ENCODE results near the gene TRIM58.

TRIM58 gene

DNA sequence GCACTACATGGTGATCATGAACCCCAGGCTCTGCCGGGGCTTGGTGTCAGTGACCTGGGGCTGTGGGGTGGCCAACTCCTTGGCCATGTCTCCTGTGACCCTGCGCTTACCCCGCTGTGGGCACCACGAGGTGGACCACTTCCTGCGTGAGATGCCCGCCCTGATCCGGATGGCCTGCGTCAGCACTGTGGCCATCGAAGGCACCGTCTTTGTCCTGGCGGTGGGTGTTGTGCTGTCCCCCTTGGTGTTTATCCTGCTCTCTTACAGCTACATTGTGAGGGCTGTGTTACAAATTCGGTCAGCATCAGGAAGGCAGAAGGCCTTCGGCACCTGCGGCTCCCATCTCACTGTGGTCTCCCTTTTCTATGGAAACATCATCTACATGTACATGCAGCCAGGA, 39.0 kb downstream of the TRIM58 start:
- CTCF ChIA-PET = no interaction called here
- TF ChIP-seq CTCF (IDR thresholded peaks at IDR 0.05; ENCODE audit: insufficient read depth, low read length, missing control alignments) = no peak
- POLR2A ChIA-PET = no interaction called here
- DNase-seq (ENCODE audit: low read depth, low spot score) = no peak
- no peak overlapping the region for H3K4me3 ChIP-seq (ENCODE audit: low read depth, low read length)

DNA sequence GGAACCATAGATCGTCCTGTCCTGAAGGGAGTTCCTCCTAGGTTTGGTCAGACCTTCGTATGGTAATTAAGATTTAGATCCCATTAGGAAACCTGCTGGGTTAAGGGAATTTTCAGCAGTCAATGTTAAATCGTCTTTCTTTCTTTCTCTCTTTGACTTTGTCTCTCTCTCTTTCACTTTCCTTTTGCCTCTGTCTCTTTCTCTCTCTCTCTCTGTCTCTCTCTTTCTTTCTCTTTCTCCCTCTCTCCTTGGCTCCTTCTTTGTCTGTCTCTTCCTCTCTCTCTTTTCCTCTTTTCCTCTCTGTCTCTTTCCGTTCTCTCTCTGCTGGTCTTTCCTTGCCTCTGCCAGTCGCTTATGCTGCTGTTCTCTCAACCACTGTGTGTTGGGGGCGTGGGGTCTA, 47.1 kb downstream of the TRIM58 start:
- ChIA-PET POLR2A (no interaction called here), CTCF (no interaction called here)
- DNase-seq (ENCODE audit: low read depth, low spot score) = no peak
- H3K4me3 ChIP-seq (ENCODE audit: low read depth, low read length) = no peak overlapping the region
- no peak for TF ChIP-seq CTCF (IDR thresholded peaks at IDR 0.05; ENCODE audit: insufficient read depth, low read length, missing control alignments)

- ChIA-PET CTCF (no interaction called here), POLR2A (no interaction called here)
- no peak for TF ChIP-seq CTCF (IDR thresholded peaks at IDR 0.05; ENCODE audit: insufficient read depth, low read length, missing control alignments)
- no peak for DNase-seq (ENCODE audit: low read depth, low spot score)
- no peak overlapping the region for H3K4me3 ChIP-seq (ENCODE audit: low read depth, low read length)
Observed at GRCh38 chr1:247905181-247905580, 48.2 kb downstream of the TRIM58 start.

DNA sequence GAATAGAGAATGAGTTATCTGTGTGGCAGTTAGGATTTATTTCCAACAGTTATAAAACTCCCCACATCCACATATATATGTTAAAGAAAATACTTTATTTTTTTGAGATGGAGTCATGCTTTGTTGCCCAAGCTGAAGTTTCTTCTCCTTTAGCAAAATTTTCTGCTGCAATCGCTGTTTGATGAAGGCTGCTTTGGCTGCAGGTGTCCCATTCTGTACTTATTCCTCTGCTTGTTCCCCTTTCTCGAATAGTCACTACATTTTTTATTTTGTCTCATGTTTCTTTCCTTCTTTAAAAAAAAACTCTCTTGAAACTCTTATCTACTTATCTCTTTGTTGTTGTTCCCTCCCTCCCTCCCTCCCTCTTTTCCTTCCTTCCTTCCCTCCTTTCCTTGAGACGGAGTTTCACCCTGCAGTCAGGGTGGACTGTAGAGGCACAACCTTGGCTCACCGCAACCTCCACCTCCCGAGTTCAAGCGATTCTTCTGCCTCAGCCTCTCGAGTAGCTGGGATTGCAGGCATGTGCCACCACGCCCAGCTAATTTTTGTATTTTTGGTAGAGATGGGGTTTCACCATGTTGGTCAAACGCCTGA, 49.0 kb downstream of the TRIM58 start:
- TF ChIP-seq CTCF (IDR thresholded peaks at IDR 0.05; ENCODE audit: insufficient read depth, low read length, missing control alignments) = no peak
- DNase-seq (ENCODE audit: low read depth, low spot score) = no peak
- POLR2A ChIA-PET = no interaction called here
- H3K4me3 ChIP-seq (ENCODE audit: low read depth, low read length) = no peak overlapping the region
- CTCF ChIA-PET = no interaction called here

DNA sequence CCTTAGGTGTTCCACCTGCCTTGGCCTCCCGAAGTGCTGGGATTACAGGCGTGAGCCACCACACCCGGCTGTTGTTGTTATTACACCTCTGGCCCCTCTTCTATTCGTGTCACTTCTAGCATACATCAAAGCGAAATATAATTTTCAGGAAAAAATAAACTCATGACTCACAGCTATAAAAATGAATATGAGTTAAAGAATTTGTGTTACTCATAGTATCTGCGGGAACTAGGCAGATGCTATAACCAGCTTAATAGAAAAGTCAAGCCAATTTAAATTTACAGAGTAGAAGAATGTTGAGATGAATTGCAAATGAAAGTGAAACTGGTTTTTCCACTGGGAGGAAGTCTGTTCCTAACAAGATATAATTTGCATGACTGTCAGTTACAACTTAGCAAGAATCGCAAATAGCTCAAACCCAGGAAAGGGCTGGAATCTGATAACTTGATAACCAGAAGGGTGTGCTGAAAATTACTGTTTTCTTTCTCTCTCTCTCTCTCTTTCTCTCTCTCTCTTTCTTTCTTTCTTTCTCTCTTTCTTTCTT, 49.6 kb downstream of the TRIM58 start:
- CTCF ChIA-PET = no interaction called here
- no peak overlapping the region for H3K4me3 ChIP-seq (ENCODE audit: low read depth, low read length)
- TF ChIP-seq CTCF (IDR thresholded peaks at IDR 0.05; ENCODE audit: insufficient read depth, low read length, missing control alignments) = no peak
- DNase-seq (ENCODE audit: low read depth, low spot score) = no peak
- POLR2A ChIA-PET = no interaction called here

- no peak overlapping the region for H3K4me3 ChIP-seq (ENCODE audit: low read depth, low read length)
- POLR2A ChIA-PET = no interaction called here
- no peak for DNase-seq (ENCODE audit: low read depth, low spot score)
- no peak for TF ChIP-seq CTCF (IDR thresholded peaks at IDR 0.05; ENCODE audit: insufficient read depth, low read length, missing control alignments)
- CTCF ChIA-PET = no interaction called here
Observed at GRCh38 chr1:247908766-247909165, 51.8 kb downstream of the TRIM58 start.
